ENCODE data around the gene SCP2D1. TPM values are rescaled to one million over a fixed set of nuclear protein-coding genes. Genes with fewer than 3 reads are reported as not detected.

Gene SCP2D1
- total and polyA plus RNA-seq, 9 of the 15 experiments (the other 6 are each of a cell fraction or from before 2014, with no cell fraction given): not detected

DNA sequence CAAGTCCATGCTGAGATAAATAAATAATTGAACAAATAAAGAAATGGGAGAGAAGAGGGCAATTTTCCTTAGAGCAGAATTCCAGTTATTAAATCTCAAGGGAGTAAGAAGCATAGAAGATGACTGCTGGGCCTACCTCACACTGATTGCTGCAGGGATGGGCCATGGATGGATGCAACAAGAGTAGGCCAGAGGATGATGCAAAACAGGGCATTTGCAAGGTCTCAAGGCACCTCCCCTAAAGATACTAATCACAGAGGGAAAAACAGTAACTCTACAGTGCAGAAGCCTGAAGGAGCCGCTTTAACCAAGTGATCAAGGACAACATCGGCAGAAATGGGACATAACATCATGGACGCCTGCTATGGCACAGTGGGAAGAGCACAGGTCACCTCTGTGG is 1.7 kb upstream of the SCP2D1 start:
- in situ Hi-C loops (cut with MboI): no loop called here
- H3K9me1 ChIP-seq (ENCODE audit: control insufficient read depth, insufficient read depth, low read length): no peaks in the 10 kb centered on the region
- ATAC-seq (no peak), DNase-seq (ENCODE audit: extremely low read depth in 1 of 4, low spot score in 3 of 4) (no peak), FAIRE-seq (no peak)
- H3K9ac ChIP-seq (ENCODE audit: insufficient read depth in 1 of 2, low read depth in 2 of 2, low read length in 2 of 2): no peak overlapping the region
- no peak overlapping the region for H2AFZ ChIP-seq (ENCODE audit: low read depth, low read length)
- intact Hi-C loops (cut with micrococcal nuclease): no loop called here
- ChIA-PET CTCF (ENCODE audit: low intra/inter-chr PET ratio) (no interaction called here), POLR2A (no interaction called here)
- no peaks in the 10 kb centered on the region; a peak in 1 of 5 replicates for H3K27me3 ChIP-seq (ENCODE audit: control insufficient read depth in 2 of 2, insufficient read depth in 2 of 2, low read length in 2 of 2)
- H3K4me2 ChIP-seq (ENCODE audit: insufficient read depth, low read length): no peak overlapping the region
- no peaks in the 10 kb centered on the region for H3K9me3 ChIP-seq (replicated peaks; ENCODE audit: control insufficient read depth, insufficient read depth, low read depth, low read length)
- BruUV-seq (replicated peaks): no TSS peak
- TF ChIP-seq ZNF384 (IDR thresholded peaks at IDR 0.05; ENCODE audit: low read depth, low read length): no peak
- TF ChIP-seq, protein P1, sequence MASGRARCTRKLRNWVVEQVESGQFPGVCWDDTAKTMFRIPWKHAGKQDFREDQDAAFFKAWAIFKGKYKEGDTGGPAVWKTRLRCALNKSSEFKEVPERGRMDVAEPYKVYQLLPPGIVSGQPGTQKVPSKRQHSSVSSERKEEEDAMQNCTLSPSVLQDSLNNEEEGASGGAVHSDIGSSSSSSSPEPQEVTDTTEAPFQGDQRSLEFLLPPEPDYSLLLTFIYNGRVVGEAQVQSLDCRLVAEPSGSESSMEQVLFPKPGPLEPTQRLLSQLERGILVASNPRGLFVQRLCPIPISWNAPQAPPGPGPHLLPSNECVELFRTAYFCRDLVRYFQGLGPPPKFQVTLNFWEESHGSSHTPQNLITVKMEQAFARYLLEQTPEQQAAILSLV (tag; IDR thresholded peaks at IDR 0.05): no peak
- H3K4me3 ChIP-seq: no peak overlapping the region
- no peak overlapping the region for H3K27ac ChIP-seq (ENCODE audit: extremely low read depth, low read depth, low read length)
- H3K36me3 ChIP-seq (ENCODE audit: control insufficient read depth, insufficient read depth, low read length): no peaks in the 10 kb centered on the region
- H3K79me2 ChIP-seq (ENCODE audit: control insufficient read depth, insufficient read depth, low read length): no peaks in the 10 kb centered on the region
- WGBS (ENCODE audit: insufficient coverage, low coverage, missing lambda C conversion rate): 0% methylated on average over 3 of the region's 3 CpGs
- H3K4me1 ChIP-seq (replicated peaks in 1 of 2; ENCODE audit: control insufficient read depth in 2 of 2, insufficient read depth in 2 of 2, low read length in 2 of 2): no peaks in the 10 kb centered on the region
- no peaks in the 10 kb centered on the region for H4K20me1 ChIP-seq (replicated peaks; ENCODE audit: control insufficient read depth, insufficient read depth, low read length)

- no peak for ATAC-seq
- Histone ChIP-seq H3K9me3 (replicated peaks; ENCODE audit: control insufficient read depth, insufficient read depth, low read depth, low read length) (no peaks in the 10 kb centered on the region), H3K79me2 (ENCODE audit: control insufficient read depth, insufficient read depth, low read length) (no peaks in the 10 kb centered on the region), H3K9me1 (ENCODE audit: control insufficient read depth, insufficient read depth, low read length) (no peaks in the 10 kb centered on the region), H2AFZ (ENCODE audit: low read depth, low read length) (no peak overlapping the region), H3K9ac (ENCODE audit: insufficient read depth in 1 of 2, low read depth in 2 of 2, low read length in 2 of 2) (no peak overlapping the region), H3K4me2 (ENCODE audit: insufficient read depth, low read length) (no peak overlapping the region), H3K27ac (ENCODE audit: extremely low read depth, low read depth, low read length) (no peak overlapping the region), H3K4me1 (replicated peaks in 1 of 2; ENCODE audit: control insufficient read depth in 2 of 2, insufficient read depth in 2 of 2, low read length in 2 of 2) (no peaks in the 10 kb centered on the region), H3K4me3 (no peak overlapping the region), H4K20me1 (replicated peaks; ENCODE audit: control insufficient read depth, insufficient read depth, low read length) (no peaks in the 10 kb centered on the region), H3K27me3 (ENCODE audit: control insufficient read depth in 2 of 2, insufficient read depth in 2 of 2, low read length in 2 of 2) (no peaks in the 10 kb centered on the region; a peak in 1 of 5 replicates), H3K36me3 (ENCODE audit: control insufficient read depth, insufficient read depth, low read length) (no peaks in the 10 kb centered on the region)
- ChIA-PET CTCF (ENCODE audit: low intra/inter-chr PET ratio) (no interaction called here), POLR2A (no interaction called here)
- no peak for DNase-seq (ENCODE audit: extremely low read depth in 1 of 4, low spot score in 3 of 4)
- no peak for FAIRE-seq
- TF ChIP-seq ZBED1 (IDR thresholded peaks at IDR 0.05) (no peak), SIX5 (IDR thresholded peaks at IDR 0.05; ENCODE audit: borderline replicate concordance in 1 of 2, insufficient read depth in 1 of 2, low read depth in 1 of 2, low read length in 2 of 2) (no peak), ZNF146 (CRISPR knock-in tag; IDR thresholded peaks at IDR 0.05; ENCODE audit: unreplicated experiment) (peak; percentile 62), ZNF24 (IDR thresholded peaks at IDR 0.05) (peak; percentile 88), SREBF2 (CRISPR knock-in tag; IDR thresholded peaks at IDR 0.05) (no peak), HOXB6 (CRISPR knock-in tag; IDR thresholded peaks at IDR 0.05; ENCODE audit: borderline replicate concordance) (no peak), SETDB1 (IDR thresholded peaks at IDR 0.05; ENCODE audit: low read length) (no peak), RBM25 (IDR thresholded peaks at IDR 0.05; ENCODE audit: low read depth, low read length, severe bottlenecking) (peak; percentile 16), SAP30 (IDR thresholded peaks at IDR 0.05; ENCODE audit: borderline replicate concordance, insufficient read depth, low read depth, low read length, poor library complexity, severe bottlenecking) (no peak), NR3C1 (CRISPR knock-in tag; IDR thresholded peaks at IDR 0.05) (no peak), MLLT1 (IDR thresholded peaks at IDR 0.05) (no peak), DPF2 (IDR thresholded peaks at IDR 0.05) (no peak)
- intact Hi-C loops (cut with micrococcal nuclease) (no loop called here), in situ Hi-C loops (cut with MboI) (no loop called here)
- 0% methylated on average over 6 of the region's 6 CpGs for WGBS (ENCODE audit: insufficient coverage, low coverage, missing lambda C conversion rate)
- no TSS peak for BruUV-seq (replicated peaks)
Measured at GRCh38 chr20:18815194-18815942, 1.8 kb downstream of the SCP2D1 start.

Data from K562 (cell line).